NCI-H524 treated with DMSO at 0.1 percent for 48 hours (cell line): ENCODE data around the gene CAMK2B.

Experiments used
- DNase-seq: peaks from one replicate; lab custom pipeline; 2025; lab: John Stamatoyannopoulos, UW

The CAMK2B gene

DNA sequence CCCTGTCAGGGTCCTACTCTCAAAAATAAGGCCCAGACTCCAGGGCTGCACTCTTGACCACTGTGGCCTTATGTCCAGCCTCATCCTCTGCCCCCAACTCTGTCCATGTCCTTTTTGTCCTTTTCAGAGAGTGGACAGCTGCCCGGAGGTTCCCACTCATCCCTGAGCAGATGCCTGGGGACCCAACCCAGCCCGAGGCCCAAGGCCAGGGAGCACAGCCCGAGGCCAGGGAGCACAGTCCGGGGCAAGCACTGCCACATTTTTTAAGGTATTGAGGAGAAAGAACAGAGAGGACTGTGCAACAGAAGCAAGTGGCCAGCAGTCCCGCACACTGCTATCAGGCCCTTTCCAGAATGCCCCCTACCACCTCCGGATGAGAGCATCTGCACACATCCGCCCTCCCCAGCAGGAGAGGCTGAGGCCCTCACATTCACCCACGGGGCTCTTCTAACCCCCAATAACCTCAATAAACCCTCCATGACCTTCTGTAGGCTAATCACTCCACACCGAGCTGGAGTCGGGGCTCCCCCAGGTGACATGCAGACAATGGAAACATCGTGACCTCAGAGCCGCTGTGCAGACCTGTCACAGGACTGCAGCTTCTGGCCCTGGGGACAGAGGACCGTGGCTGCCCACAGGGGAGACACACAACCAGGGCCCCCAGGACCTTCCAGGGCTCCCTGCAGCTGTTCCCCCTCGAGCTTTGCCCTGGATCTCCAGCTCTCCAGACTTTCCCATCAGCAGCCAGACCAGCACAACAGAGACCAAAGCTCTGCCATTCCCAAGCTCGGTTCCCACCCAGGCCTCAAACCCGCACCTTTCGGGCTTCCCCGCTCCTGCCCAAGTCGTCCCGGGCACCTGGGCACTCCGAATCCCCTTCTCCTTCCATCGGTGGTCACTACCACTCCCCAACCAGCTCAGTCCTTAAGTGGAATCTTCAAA is 51.4 kb downstream of the CAMK2B start:
- no peak for DNase-seq

DNA sequence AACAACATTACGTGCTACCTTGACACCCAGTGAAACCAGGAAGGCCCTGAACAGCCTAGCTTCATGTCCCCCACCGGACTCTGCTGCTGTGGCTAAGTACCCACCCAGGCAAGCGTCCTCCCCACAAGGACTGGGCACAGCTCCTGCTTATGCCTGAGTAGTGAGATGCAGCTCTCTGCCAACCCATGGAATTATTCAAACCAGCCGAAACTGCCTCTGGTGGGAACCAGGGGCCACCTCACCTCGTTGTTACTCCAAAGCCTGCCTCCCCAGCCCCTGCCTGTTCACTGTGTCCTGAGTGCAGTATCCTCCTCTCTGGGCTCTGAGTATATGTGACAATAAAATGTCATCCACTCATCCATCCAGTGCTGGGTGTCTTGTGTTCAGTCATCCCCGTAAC is 52.4 kb downstream of the CAMK2B start:
- no peak for DNase-seq

DNA sequence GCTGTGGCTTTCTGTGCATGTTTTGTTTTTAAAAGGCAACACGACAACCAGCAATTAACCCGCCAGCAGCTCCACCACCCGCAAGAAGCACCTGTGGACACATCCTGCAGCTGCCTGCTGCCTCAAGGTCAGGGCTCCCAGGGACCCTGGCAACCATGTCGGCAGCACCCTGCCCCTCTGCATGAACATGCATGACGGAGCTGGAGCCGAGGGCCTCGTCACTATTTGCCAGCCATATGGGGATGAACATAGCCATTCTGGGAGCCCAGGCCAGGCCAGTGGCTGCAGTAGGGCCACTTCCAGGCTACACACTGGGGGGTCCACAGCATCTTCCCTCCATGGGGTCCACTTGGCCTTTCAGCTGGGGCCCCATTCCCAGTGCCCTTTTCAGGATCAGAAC is 52.9 kb downstream of the CAMK2B start:
- DNase-seq = no peak

DNA sequence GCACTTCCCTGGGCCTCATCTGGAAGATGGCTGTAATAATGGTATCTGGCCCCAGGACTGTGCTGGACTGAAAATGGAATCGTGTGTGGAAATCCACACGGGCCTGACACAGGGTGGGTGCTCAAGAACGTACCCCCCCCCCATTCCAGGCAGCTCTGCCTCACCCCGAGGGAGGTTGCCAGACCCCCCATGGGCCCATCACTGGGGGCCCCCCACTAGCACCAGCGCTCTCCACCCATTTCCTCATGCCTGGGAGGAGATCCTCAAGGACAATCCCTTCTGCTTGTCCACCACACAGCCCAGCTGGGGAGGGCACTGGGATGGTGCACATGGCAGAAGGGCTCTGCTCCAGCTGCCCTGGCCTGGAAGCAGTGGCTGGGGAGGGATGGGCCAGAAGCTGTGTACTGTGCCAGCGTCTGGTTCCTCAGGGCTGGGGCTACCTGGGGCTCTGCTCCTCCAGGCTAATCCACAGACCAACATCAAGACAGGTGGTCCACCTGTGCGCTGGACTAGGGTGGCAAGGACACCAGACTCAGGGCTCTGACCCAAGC is 55.4 kb downstream of the CAMK2B start:
- DNase-seq = no peak

DNA sequence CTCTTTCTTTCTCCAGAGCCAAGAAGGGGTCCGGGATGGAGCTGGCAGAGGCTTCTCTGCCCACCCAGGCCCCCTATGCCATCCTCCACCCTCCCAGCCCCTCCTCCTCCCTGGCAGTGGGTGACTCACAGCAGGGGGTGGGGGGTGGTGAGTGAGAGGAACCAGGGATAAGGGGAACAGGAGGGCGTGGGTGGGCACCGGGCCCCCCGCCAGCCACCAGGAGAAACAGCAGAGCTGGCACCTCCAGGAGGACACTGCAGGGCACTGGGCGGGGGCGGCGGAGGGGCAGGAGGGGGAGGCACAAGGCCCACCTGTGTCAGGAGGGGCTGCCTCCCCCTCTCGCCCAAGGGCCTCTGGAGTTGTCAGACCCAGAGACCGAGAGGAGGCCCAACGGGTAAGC is 56.0 kb downstream of the CAMK2B start:
- no peak for DNase-seq

DNA sequence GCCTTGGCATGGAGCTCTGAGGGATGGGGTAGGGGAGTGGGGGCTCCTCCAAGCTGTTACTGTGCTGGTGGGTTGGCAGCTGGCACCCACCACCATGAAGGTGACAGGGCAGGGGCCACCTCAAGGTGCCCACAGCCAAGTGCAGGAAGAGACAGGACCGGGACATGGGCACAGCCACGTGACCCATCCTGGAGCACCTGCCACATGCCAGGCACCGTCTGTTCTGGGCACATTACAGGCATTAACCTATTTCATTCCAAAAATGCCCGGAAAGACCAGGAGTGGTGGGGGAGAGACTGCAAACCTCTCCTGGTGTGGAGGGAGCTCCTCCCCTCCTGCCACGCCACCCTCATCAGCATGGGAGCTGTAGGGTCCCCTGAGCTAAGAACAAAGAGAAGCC is 56.7 kb downstream of the CAMK2B start:
- no peak for DNase-seq

DNA sequence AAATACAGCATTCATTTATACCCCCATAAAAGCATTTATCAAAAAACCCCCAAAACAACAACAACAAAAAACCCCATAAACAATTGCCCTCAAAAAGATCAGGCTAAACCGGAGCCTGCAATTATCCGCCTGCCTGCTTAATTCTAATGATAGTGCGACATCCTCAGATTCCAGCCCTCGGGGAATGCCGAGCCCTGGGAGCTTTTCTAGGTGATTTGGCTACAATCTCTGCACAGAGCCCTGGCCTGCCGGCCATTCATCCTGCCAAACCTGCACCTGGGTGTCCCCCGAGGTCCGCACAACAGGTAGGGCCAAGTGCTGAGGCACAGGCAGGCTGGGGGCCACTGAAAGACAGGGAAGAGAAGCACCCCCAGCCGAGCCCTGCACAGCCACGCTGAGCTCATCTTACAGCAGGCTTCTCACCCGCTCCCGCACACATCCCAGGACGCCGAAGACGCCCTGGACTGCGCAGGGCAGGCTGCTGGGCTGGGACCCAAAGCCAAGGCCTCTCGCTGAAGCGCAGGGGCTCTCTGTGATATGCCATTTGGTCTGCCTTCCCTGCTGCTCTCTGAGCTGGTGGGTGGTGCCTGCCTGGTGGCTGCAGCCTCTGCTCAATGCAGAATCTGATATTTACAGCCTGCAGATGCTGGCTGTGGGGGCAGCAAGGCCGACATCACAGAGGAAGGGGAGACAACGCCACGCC is 57.5 kb downstream of the CAMK2B start:
- DNase-seq = no peak

DNA sequence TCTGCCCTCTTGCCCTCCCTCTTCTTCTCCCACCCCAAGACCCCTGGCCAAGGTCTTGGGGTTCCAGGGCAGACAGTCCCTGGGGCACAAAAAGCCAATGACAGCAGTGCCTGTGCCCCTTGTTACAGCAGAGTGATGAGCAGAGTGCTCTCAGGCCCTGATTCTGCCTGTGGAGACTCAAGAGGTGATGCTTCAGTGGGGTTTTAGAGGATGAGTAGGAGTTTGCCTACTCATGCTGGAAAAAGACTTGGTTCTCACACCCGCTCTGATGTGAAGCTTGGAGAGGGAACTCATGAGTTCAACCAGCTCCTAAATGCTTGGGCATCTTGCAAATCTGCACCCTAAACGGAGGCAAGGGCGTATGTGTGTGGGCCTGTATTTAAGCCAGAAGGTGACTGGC is 58.2 kb downstream of the CAMK2B start:
- DNase-seq = no peak

DNA sequence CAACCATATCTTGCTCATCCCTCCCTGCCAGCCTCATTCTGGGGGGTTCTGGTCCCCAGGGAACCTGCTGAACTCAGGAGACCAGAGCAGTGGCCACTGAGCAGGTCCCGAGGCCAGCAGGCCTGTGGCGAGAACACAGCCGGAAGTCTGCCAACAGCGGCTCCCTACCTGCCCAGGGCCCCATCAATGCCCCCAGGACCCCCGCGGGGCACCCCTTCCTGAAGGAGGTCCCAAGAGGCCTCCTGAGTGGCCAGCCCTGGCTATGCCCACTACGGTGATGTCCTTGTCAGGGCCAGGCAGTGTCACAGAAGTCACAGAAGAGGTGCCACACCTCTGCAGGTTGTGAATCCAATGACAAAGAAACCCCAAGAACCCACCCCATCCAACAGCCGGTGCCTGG is 58.9 kb downstream of the CAMK2B start:
- DNase-seq = no peak

DNA sequence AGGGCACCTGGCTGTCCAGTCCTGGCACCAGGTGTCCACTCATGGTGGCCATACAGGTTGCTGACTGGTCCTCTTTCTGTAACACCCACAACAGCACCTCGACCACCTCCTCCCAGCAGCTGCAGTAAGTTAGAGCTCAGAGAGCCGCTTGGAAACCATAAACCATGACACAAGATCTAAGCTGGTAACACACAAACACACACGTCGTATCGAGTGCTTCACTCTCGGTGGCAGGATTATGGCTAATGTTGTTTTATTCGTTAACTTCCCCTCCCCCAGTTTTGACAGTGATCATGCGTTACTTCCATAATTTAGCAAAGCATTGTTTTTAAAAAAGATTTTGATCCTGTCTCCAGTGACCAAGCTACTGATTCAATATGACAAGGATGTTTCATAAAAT is 59.7 kb downstream of the CAMK2B start:
- no peak for DNase-seq

DNA sequence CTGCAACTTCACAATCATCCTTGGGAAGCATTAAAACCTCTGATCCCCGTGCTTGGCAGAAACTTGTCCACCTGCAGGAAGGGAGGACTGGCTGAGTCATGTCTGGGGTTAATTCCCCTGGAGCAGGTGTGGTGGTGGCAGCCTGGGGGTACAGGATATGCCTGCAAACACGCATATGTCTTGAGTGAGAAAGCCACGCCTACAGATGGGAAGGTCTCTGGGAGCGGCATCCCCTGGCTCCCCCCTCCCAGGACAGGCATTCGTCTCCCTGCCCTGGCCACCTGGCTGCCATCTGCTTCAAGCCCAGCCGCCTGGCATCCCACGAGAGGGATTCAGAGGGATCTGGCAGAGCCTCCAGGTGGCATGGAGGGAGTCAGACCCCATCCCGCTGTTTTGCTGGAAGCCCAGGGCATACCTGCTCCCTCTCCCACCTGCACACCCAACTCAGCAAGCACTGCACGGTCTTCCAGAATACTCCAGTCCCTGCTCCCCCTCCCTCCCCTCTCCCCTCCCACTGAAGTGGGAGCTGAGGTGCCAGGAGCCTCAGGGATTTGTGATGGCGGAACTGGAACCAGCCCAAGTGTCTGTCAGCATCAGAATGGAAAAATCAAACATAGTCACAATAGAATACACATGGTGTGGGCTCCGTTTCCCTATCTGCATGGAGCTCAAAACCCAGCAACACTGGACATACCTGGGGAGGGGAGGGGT is 61.0 kb downstream of the CAMK2B start:
- DNase-seq = peak; percentile 87

DNA sequence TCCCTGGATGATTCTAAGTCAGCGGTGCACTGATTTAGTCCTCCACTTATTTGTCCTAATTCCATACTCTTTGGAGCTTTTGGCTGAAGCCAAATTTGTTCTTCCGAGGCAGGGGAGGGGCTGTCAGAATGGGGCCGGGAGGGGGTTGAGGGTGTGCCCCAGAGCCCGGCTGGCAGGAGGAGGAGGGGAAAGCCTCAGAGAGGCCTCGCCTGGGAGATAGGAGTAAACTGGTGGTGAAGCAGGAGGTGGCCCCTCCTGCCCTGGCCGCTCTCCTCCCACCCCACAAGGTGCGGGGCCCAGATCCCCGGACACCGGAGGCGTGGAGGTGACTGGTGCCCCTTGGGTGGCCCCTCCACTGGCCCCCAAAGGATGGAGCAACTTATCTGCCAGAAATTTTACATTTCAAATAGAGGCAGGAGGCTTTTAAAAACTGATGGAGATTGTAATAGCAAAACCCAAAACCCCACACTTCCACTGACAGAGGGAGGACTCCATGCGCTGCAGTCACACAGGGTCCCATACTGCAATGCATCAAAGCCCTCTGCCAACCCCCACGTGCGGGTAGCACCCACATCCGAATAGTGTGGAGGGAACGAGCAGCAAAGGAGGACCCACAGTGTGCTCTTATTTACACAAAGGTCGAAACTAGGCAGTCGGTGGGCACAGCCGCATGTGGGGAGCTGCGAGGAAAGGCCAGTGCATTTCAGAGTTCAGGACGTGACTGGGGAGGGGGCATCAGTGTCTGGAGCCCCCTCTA is 61.9 kb downstream of the CAMK2B start:
- no peak for DNase-seq

DNA sequence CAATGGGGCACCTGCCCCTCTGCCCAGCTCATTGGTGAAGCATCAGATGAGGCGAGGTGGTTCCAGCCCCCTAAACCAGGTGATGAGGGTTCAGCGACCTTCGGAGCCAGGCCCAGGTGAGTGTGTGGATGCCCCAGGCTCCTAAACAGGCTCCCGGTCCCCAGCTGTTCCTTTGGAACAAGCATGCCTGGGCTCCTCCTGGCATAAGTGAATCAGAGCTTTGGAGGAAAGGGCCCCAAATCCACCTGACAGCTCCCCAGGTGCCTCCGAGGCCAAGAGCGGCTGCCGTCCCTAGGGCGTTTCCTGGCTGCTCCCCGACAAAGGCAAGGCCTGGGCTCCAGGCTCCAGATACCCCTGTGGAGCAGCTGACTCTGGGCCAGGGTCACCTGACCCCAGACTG is 63.4 kb downstream of the CAMK2B start:
- no peak for DNase-seq

DNA sequence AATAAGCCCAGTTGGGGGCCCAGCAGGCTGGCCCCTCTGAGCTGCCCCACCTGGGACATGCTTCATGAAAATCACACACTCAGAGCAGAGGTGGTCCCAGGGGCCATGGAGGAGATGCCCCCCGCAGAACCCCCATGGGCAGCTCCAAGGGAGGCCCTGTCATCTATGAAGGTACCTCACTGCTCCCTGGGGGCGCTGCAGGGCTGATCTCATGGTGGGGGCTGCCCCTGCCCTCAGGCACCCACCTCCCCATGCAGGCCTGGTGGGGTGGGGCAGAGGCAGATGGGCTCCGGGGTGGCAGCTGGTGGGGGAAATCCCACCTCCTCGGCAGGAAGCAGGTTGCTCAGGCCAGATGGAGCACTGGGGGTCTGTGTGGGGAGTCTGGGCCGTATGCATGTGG is 64.2 kb downstream of the CAMK2B start:
- peak; percentile 41 for DNase-seq

DNA sequence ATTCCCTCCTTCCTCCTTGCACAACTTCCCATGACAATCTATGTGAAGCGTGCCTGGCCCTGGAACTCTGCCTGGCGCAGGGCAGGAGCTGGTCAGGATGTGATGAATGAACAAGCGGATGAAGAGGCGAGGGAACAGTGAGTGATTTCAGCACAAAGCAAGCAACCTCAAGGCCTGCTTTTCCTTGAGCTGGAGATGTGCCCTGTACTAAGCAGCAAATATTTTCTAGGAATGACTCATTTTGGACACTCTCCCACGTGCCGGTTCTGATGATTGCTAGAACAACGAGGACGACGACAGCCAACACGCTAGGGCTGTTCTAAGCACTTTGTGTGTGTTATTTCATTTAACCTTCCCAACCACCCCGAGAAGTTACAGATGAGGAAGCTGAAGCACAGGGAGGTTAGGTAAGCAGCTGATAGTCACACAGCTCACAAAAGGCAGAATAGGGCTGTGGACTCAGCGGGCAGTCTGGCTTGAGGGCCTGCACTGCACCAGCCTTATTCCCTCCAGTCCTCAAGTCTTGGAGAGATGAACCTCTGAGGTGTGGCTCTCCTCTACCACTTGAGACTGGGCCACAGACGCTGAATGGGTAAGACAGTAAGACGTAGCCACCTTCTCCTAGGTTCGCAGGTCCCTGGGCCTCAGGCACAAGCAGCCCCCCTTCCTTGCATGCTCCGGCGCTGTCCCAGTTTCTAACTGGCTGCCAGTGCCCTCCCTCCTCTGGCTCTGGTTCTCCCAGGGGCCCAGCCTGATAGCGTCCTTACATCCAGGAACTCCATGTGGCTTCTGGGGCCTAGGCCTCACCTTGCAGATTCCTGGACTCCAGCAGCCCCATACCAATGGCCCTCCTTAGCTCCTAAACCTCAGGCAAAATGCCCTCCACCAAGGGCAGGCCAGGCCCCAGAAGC is 65.6 kb downstream of the CAMK2B start:
- DNase-seq = no peak

DNA sequence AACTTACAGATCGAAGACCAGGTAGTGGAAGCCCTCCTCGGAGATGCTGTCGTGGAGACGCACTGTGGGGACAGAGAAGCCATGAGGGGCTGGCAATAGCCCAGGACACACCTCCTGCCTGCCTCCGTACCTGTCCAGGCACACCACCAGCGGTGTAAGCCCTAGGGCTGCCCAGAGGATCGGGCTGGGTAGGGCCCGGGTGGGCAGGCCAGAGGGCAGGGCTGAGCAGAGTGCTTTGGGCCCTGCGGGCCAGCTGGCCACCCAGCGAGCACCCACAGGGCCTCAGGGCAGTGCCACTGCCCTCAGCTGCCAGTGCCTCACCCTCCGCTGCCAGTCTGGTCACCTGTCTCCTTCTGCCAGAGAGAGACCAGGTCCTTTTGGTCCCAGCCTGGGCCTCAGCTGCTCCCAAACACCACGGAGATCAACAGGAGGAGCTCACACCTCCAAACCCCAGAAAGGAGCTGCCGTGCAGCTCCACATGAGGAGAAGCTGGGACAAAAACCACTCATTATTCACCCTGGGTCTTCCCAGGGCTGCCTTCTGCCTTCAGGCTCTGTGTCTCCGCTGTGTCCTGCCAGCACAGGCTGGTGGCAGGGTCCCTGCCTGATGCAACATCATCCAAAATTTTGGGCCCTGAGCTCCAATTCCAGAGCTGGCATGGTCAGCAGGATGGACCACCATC is 66.4 kb downstream of the CAMK2B start:
- no peak for DNase-seq

DNA sequence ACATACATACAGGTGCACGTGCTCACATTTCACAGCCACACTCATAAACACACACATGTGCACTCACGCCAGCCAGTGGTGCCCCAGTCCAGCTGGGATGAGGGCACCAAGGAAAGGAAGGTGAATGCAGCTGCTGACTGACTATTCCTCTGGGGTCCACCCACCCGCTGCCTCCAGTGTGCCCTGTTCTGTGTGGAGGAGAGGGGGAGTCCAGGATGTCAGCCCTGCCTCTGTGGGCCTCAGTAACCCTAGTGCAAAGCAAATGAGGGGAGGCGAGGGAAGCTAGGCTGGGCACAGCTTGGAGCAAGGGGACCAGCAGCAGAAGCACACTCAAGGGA is 67.0 kb downstream of the CAMK2B start:
- DNase-seq = no peak

DNA sequence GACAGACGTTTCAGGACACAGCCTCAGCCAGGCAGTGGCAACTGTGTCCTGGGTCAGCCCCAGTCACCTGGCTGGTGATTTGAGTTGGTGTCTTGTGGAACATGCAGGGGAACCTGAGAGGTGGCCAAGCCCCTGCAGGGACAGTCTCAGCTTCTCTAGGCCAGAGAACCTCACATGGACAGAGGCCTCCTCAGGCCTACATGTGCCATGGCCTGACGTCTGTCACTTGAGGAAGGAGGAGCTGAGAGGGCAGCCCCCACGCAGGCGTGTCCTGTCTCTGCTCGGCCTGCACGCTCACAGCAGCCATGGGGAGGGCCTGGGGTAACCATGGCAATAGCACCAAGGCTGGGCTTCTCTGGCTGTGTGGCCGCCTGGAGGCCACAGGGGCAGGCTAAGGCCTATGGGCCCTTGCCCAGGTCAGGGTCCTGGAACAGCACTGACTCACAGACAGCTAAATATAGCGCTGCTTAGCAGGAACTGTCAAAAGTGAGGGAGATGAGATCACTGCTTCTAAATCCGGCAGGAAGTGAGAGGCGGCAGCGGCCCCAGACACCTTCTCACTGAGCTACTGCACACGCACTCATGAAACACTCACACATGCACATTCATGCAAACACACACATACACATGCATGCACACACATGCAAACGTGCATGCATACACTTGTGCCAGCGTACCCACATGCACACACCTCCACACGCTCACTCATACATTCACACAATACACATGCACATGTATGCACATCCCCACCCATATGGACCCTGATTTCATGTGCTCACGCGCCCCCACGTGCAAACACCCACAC is 67.6 kb downstream of the CAMK2B start:
- no peak for DNase-seq

DNA sequence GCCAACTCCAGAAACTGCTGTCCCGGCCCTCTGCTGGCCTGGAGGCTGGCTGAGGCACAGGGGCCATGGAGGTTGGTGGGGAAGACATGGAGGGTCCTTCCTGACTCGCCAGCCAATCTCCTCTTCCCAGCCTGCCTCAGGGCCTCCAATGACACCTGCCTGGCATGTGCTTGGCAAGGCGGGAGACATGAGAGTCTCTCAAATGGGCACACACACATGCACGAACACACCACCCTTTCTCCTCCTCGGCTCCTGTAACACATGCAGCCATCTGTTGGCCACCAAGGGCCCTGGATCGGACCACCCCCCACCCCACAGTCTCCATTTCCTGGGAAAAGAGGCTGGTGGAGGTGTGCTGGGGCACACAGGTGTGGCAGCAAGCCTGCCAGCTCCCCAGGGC is 68.2 kb downstream of the CAMK2B start:
- no peak for DNase-seq
